HG02884 (cell line): Measurements from ENCODE around the gene NUTM2A.
"Not testable (repeated sequence)": the region's sequence is repeated elsewhere in the genome, so short reads cannot be mapped to it uniquely, and the experiment has no call there.

Experiments
- ATAC-seq: cut with Tn5 transposase; IDR thresholded peaks from one replicate; pipeline ENCODE4 v1.9.1; 2021; ENCODE audit warnings: mild to moderate bottlenecking, moderate library complexity; ENCODE audit not compliant: unreplicated experiment

Gene NUTM2A

DNA sequence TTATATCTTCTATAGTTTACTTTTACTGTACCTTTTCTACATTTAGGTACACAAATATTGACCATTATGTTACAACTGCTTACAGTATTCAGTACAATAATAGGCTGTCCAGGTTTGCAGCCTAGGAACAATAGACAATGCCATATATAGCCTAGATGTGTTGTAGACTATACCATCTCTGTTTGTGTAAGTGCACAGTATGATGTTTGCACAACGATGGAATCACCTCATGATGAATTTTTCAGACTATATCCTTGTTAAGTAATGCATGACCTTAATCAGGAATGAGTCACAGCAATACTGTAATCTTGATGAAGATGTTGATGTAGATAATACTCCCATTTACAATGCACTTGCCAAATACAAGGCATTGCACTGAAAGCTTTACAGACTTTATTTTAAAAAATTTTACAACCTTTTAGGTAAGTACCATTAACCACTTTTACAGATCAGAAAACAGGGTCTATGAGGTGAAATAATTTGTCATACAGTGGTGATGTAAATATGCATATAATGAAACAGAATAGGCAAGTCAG is 23.6 kb downstream of the NUTM2A start:
- not testable (repeated sequence) for ATAC-seq

DNA sequence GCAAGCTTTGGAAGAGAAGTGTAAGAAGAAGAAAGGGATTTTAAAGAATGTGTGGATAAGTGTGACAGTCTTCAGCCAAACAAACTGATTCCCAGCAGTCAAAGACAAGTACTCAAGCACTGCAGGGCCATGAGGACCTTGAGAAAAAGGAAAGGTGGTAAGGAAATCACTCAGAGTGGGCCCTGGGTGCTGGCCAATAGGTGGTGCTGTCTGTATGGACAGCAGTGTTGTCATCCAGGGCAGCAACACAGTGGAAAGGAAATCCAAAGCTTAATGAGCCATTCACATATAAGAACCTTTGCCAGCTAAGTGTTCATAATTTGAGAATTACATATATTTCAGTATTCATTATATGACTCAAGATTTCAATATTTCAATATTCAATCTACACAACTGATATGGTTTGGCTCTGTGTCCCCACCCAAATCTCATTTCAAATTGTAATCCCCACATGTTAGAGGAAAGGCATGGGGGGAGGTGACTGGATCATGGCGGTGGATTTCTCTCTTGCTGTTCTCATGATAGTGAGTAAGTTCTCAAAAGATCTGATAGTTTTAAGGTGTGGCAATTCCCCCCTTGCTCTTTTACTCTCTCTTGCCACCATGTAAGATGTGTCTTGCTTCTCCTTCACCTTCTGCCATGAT is 55.6 kb downstream of the NUTM2A start:
- ATAC-seq, result not testable (repeated sequence)
